Peyer's patch (tissue), 4 donors: ENCODE data around the gene ZNF18. TPM values are rescaled to one million over a fixed set of nuclear protein-coding genes. Genes with fewer than 3 reads are reported as not detected.
A peak's percentile ranks its signal among the peaks of the same experiment; 100 is the strongest.

Experiments used
- DNase-seq, 3 donors: peaks; one replicate each; pipeline ENCODE4 v3.0.0-alpha.2; 2017 to 2019
- H3K27ac ChIP-seq, 4 donors: fragments of 200-600 bp; sonication (generic); one replicate each; pipeline ENCODE4 v1.5.1; 2016 to 2019
- H3K27me3 ChIP-seq, 2 donors: fragments of 200-600 bp; sonication (generic); one replicate each; pipeline ENCODE4 v1.5.1; 2019
- H3K36me3 ChIP-seq, 3 donors: fragments of 200-600 bp; sonication (generic); one replicate each; pipeline ENCODE4 v1.5.1; 2016 to 2019
- H3K4me1 ChIP-seq, 4 donors: fragments of 200-600 bp; sonication (generic); one replicate each; pipeline ENCODE4 v1.5.1; 2016 to 2019
- H3K4me3 ChIP-seq, 4 donors: fragments of 200-600 bp; sonication (generic); 1 replicate in 3 of 4; 2 replicates in 1 of 4; pipeline ENCODE4 v1.5.1; 2016 to 2019; ENCODE audit warnings: mild to moderate bottlenecking in 1 of 4
- H3K9me3 ChIP-seq, 4 donors: fragments of 200-600 bp; sonication (generic); one replicate each; pipeline ENCODE4 v1.5.1; 2016 to 2019; ENCODE audit warnings: mild to moderate bottlenecking in 1 of 4
- CTCF ChIP-seq, 6 experiments: fragments of 450-650 bp in 4 of 6; fragments of 200-600 bp in 2 of 6; sonication (generic) in 1 of 6; IDR thresholded peaks; one replicate each; pipeline ENCODE4 v1.5.1; 2017 to 2019; ENCODE audit warnings: antibody characterized with exemption in 6 of 6, mild to moderate bottlenecking in 3 of 6, moderate library complexity in 1 of 6
- POLR2A ChIP-seq, 2 donors: fragments of 450-650 bp; IDR thresholded peaks; one replicate each; pipeline ENCODE4 v1.5.1; 2017; ENCODE audit warnings: antibody characterized with exemption in 2 of 2, mild to moderate bottlenecking in 2 of 2, moderate library complexity in 2 of 2
- total RNA-seq, 4 donors: library from RNA; depleted of rRNA; stranded (reverse); fragments of >200 nt; gene quantifications; one replicate each; pipeline ENCODE4 v1.1.0, GENCODE V29; 2016

Gene ZNF18
- total RNA-seq, 4 donors from 2014 or later, result 6.0 to 18.2 (median 8.8) TPM

GRCh38 chr17:12022310-12022709 is 25.0 kb upstream of the ZNF18 start:
- Histone ChIP-seq H3K4me1 (peaks cover 0 to 22% (median 0%) of the 10 kb centered on the region in 4 donors), H3K9me3 (no peaks in the 10 kb centered on the region), H3K4me3 (no peak overlapping the region), H3K27ac (no peak overlapping the region), H3K36me3 (no peaks in the 10 kb centered on the region), H3K27me3 (no peaks in the 10 kb centered on the region)
- TF ChIP-seq CTCF (IDR thresholded peaks at IDR 0.05), result no peak
- no peak for DNase-seq

DNA sequence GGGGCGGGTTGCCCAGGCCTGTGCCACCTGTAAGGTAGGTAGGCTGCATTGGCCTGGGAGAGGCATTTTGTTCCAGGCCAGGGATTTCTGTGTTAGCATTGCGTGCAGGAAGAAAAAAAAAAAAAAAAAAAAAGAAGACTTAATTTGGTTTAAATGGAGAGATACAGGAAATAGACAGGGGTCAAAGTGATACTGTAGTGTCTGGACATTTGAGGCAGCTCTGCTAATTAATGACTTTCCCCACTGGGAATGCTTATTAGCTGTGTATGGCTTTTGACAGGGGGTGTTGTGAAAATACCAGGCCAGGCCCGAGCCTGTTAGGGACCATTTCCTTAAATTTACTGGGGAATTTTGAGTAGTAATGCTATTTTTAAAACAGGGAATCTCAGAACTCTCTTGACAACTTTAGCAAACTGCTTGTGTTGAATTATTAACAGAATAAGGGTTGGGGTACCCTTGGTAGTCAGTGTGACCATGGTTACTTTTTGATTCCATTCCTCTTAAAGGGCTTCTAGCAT is 24.4 kb upstream of the ZNF18 start:
- DNase-seq, result no peak
- Histone ChIP-seq H3K27ac (peak overlapping the region in 3 of 4 donors; percentile 87 to 92 (median 90)), H3K9me3 (no peaks in the 10 kb centered on the region), H3K4me1 (peaks cover 0 to 22% (median 0%) of the 10 kb centered on the region in 4 donors), H3K36me3 (no peaks in the 10 kb centered on the region), H3K4me3 (peak overlapping the region; percentile 79 to 99 (median 95)), H3K27me3 (no peaks in the 10 kb centered on the region)
- no peak for TF ChIP-seq POLR2A (IDR thresholded peaks at IDR 0.05)
- TF ChIP-seq CTCF (IDR thresholded peaks at IDR 0.05), result no peak

DNA sequence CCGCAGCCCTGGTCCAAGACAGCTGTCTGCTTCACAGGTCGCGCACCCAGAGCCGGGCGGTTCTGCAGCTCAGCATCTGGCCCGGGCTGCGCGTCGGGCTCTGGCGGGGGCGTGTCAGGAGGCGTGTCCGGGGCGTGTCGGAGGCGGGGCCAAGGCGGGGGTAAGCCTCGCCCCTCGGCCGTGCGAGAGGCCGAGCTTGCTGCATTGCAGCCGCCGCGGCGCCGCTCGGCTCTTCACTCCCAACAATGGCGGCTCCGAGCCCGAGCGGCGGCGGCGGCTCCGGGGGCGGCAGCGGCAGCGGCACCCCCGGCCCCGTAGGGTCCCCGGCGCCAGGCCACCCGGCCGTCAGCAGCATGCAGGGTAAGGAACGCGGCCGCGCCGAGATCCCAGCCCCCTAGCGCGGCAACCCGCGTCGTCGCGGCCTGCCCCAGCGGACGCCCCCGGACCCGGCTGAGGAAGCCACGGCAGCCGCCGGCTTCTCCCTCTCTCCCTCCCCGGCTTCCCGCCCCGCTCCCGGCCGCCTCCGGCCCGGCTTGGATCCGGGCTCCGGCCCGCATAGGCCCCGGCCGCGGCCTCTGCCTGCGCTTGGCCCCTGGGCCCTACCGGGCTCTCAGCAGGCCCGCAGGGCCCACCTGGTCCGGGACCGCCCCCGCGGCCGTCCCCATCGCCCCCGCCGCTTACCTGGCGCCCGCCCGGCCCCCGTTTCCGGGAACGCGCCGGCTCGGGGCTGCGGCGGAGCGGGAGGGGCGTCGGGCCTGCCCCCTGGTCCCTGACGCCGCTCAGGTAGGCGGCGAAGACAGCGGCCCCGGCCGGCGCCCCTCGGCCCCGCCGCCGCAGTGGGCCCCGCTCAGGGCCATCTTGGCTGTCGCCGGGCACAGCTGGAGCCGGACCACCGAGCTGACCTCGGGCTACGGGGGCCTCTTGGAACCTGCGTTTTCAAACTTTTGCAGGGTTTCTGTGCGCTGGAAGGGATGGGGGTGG is 23.7 kb upstream of the ZNF18 start, which contains the start of gene MAP2K4:
TSS of gene MAP2K4 (plus strand) at position 236 of the 981 bp plus-strand sequence. CDS start at position 246, 10 bp downstream.
- Histone ChIP-seq H3K36me3 (no peaks in the 10 kb centered on the region), H3K27me3 (no peaks in the 10 kb centered on the region), H3K4me3 (peak within 1 kb of the TSS; percentile 79 to 99 (median 95)), H3K27ac (peak within 1 kb of the TSS; percentile 87 to 93 (median 91)), H3K4me1 (peaks cover 0 to 22% (median 0%) of the 10 kb centered on the region in 4 donors), H3K9me3 (no peaks in the 10 kb centered on the region)
- TF ChIP-seq CTCF (IDR thresholded peaks at IDR 0.05) (no peak), POLR2A (IDR thresholded peaks at IDR 0.05) (peak; percentile 70 to 86)
- DNase-seq, result peak; percentile 90 to 97 (median 96)

GRCh38 chr17:12007466-12007865 is 10.2 kb upstream of the ZNF18 start:
- no peaks in the 10 kb centered on the region for H3K9me3 ChIP-seq
- no peaks in the 10 kb centered on the region for H3K36me3 ChIP-seq
- no peaks in the 10 kb centered on the region for H3K4me1 ChIP-seq
- no peak overlapping the region for H3K27ac ChIP-seq
- no peak for TF ChIP-seq POLR2A (IDR thresholded peaks at IDR 0.05)
- TF ChIP-seq CTCF (IDR thresholded peaks at IDR 0.05), result no peak
- H3K27me3 ChIP-seq, result no peaks in the 10 kb centered on the region
- no peak overlapping the region for H3K4me3 ChIP-seq
- no peak for DNase-seq

- DNase-seq, result no peak
- Histone ChIP-seq H3K27ac (no peak overlapping the region), H3K36me3 (no peaks in the 10 kb centered on the region), H3K4me3 (no peak overlapping the region), H3K27me3 (no peaks in the 10 kb centered on the region), H3K9me3 (no peaks in the 10 kb centered on the region), H3K4me1 (no peaks in the 10 kb centered on the region)
- TF ChIP-seq CTCF (IDR thresholded peaks at IDR 0.05) (no peak), POLR2A (IDR thresholded peaks at IDR 0.05) (no peak)
Observed at GRCh38 chr17:11999696-12000095, 2.4 kb upstream of the ZNF18 start.
